Stimulated activated memory B cell treated with anti-CD40 and anti-IgM and Interleukin-4, amounts not matched to agents 10 μg/mL and 1 μg/mL and 100 μg/mL, for 72 hours (primary cell): ENCODE data around the gene DRD3.

ENCODE experiments used
- ATAC-seq: fragments of 150-1000 bp; cut with Tn5 transposase; 2 replicates; pipeline ENCODE4 v1.10.0; 2021
- H3K27ac Mint-ChIP-seq: one replicate; pipeline ENCODE4 v1.8.0; 2022; ENCODE audit warnings: mild to moderate bottlenecking, mixed read lengths
- H3K27me3 Mint-ChIP-seq: one replicate; pipeline ENCODE4 v1.8.0; 2022; ENCODE audit warnings: mixed read lengths
- H3K36me3 Mint-ChIP-seq: one replicate; pipeline ENCODE4 v1.8.0; 2022; ENCODE audit warnings: mixed read lengths
- H3K4me1 Mint-ChIP-seq: one replicate; pipeline ENCODE4 v1.8.0; 2022; ENCODE audit warnings: mixed read lengths
- H3K4me3 Mint-ChIP-seq: one replicate; pipeline ENCODE4 v1.8.0; 2022; ENCODE audit warnings: mild to moderate bottlenecking, moderate library complexity, mixed read lengths
- H3K9me3 Mint-ChIP-seq: one replicate; pipeline ENCODE4 v1.8.0; 2022; ENCODE audit warnings: mixed read lengths

The DRD3 gene

GRCh38 chr3:114081037-114081436, 97.8 kb downstream of the DRD3 start:
- Mint-ChIP-seq H3K4me1 (no peaks in the 10 kb centered on the region), H3K36me3 (peaks cover 73% of the 10 kb centered on the region), H3K27ac (no peak overlapping the region), H3K9me3 (no peaks in the 10 kb centered on the region), H3K4me3 (no peak overlapping the region), H3K27me3 (no peaks in the 10 kb centered on the region)
- ATAC-seq = no peak

GRCh38 chr3:114080201-114080600, 98.7 kb downstream of the DRD3 start:
- H3K27ac Mint-ChIP-seq = no peak overlapping the region
- no peak for ATAC-seq
- peaks cover 66% of the 10 kb centered on the region for H3K36me3 Mint-ChIP-seq
- no peak overlapping the region for H3K4me3 Mint-ChIP-seq
- no peaks in the 10 kb centered on the region for H3K9me3 Mint-ChIP-seq
- H3K4me1 Mint-ChIP-seq = no peaks in the 10 kb centered on the region
- no peaks in the 10 kb centered on the region for H3K27me3 Mint-ChIP-seq

GRCh38 chr3:114079761-114080160, 99.1 kb downstream of the DRD3 start:
- peaks cover 66% of the 10 kb centered on the region for H3K36me3 Mint-ChIP-seq
- no peak for ATAC-seq
- no peaks in the 10 kb centered on the region for H3K27me3 Mint-ChIP-seq
- H3K4me3 Mint-ChIP-seq = no peak overlapping the region
- H3K9me3 Mint-ChIP-seq = no peaks in the 10 kb centered on the region
- H3K27ac Mint-ChIP-seq = no peak overlapping the region
- H3K4me1 Mint-ChIP-seq = no peaks in the 10 kb centered on the region

DNA sequence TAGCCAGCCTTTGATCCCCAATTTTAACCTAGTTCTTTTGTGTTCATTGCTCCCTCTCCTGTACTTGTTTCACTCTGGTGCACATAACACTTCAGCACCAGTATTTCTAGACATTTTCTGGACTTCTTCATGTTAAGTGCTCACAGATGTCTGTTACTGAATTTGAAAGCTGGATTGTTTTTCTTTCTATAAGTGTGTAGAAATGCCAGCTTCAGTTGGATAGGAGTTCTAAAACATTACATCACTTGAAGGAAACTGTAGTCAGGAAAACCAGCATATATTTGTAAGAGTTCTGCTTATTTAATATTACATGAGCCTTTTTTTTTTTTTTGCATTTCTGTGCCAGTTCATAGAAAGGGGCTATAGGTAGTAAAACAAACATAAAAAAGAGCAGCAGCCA, 100.7 kb downstream of the DRD3 start:
- Mint-ChIP-seq H3K27me3 (no peaks in the 10 kb centered on the region), H3K9me3 (no peaks in the 10 kb centered on the region), H3K4me1 (no peaks in the 10 kb centered on the region), H3K36me3 (peaks cover 66% of the 10 kb centered on the region), H3K27ac (no peak overlapping the region), H3K4me3 (no peak overlapping the region)
- no peak for ATAC-seq
